Upper lobe of right lung (tissue), 1 donor: ENCODE measurements around the gene HSPA1B. TPM values are rescaled to one million over a fixed set of nuclear protein-coding genes. Genes with fewer than 3 reads are reported as not detected.

Experiments
- ATAC-seq: fragments of 200-7000 bp; cut with Tn5 transposase; one replicate; pipeline ENCODE4 v1.9.1; 2020; ENCODE audit warnings: mild to moderate bottlenecking, moderate library complexity
- DNase-seq: peaks from one replicate; pipeline ENCODE4 v3.0.0-alpha.2; 2020
- H3K27ac ChIP-seq: fragments of 200-600 bp; one replicate; pipeline ENCODE4 v1.8.0; 2022
- H3K27me3 ChIP-seq: fragments of 200-600 bp; one replicate; pipeline ENCODE4 v1.8.0; 2022; ENCODE audit warnings: mild to moderate bottlenecking
- H3K36me3 ChIP-seq: fragments of 200-600 bp; one replicate; pipeline ENCODE4 v1.8.0; 2022
- H3K4me1 ChIP-seq: fragments of 200-600 bp; one replicate; pipeline ENCODE4 v1.8.0; 2022
- H3K4me3 ChIP-seq: fragments of 200-600 bp; one replicate; pipeline ENCODE4 v1.8.0; 2022; ENCODE audit warnings: mild to moderate bottlenecking
- H3K9me3 ChIP-seq: fragments of 200-600 bp; one replicate; pipeline ENCODE4 v1.8.0; 2022
- CTCF ChIP-seq: fragments of 200-600 bp; IDR thresholded peaks from one replicate; pipeline ENCODE4 v1.8.0; 2022; ENCODE audit warnings: antibody characterized with exemption
- intact Hi-C: fragments of 100-400 bp; cut with DNase I; formaldehyde crosslinking; loops from one replicate; pipeline ENCODE4 v1.11.0; 2022
- total RNA-seq: library from RNA; stranded (reverse); fragmentation: NEBNext Ultra II Directional; extraction: Animal tissue kit (Norgen Biotek cat#: 25700); gene quantifications from one replicate; pipeline ENCODE4 v1.2.1, GENCODE V29; 2021
- donor health status: DM: no; HTN: yes; CAD: no; lungs with severe emphysema.

Gene HSPA1B
- total RNA-seq, 1 donor from 2014 or later: 112 TPM

- intact Hi-C loops: no loop called here
- Histone ChIP-seq H3K27me3 (no peaks in the 10 kb centered on the region), H3K9me3 (no peaks in the 10 kb centered on the region), H3K4me3 (peak overlapping the region; percentile 39), H3K36me3 (peaks cover 36% of the 10 kb centered on the region), H3K4me1 (no peaks in the 10 kb centered on the region), H3K27ac (peak overlapping the region; percentile 26)
- peak; percentile 1 for ATAC-seq
- no peak for TF ChIP-seq CTCF
- DNase-seq: peak; percentile 58
Observed at GRCh38 chr6:31878222-31878621, 50.7 kb downstream of the HSPA1B start.

GRCh38 chr6:31878726-31879125 lies 51.2 kb downstream of the HSPA1B start, which contains the start of gene SLC44A4:
TSS of gene SLC44A4 (minus strand) at chr6:31878997. CDS start at chr6:31878980, 17 bp downstream.
- no peak for TF ChIP-seq CTCF

GRCh38 chr6:31879143-31879542 lies 51.6 kb downstream of the HSPA1B start:
- H3K4me1 ChIP-seq: no peaks in the 10 kb centered on the region
- DNase-seq (peak; percentile 48), ATAC-seq (no peak)
- H3K27ac ChIP-seq: peak overlapping the region; percentile 17
- no peaks in the 10 kb centered on the region for H3K27me3 ChIP-seq
- TF ChIP-seq CTCF: no peak
- peaks cover 45% of the 10 kb centered on the region for H3K36me3 ChIP-seq
- peak overlapping the region; percentile 39 for H3K4me3 ChIP-seq
- H3K9me3 ChIP-seq: no peaks in the 10 kb centered on the region
- intact Hi-C loops: no loop called here

More at GRCh38 chr6:31878726-31879125, 51.2 kb downstream of the HSPA1B start, which contains the start of gene SLC44A4:
- peaks cover 41% of the 10 kb centered on the region for H3K36me3 ChIP-seq
- peak within 1 kb of the TSS; percentile 39 for H3K4me3 ChIP-seq
- ATAC-seq (peak; percentile 60), DNase-seq (peak; percentile 69)
- no peaks in the 10 kb centered on the region for H3K4me1 ChIP-seq
- no peaks in the 10 kb centered on the region for H3K27me3 ChIP-seq
- intact Hi-C loops: no loop called here
- H3K27ac ChIP-seq: peak within 1 kb of the TSS; percentile 26
- H3K9me3 ChIP-seq: no peaks in the 10 kb centered on the region

Other genes starting within 250 kb of the HSPA1B start
- 6.2 TPM for gene LTB, start 245.3 kb upstream of the HSPA1B start, total RNA-seq
- gene LST1, start 241.5 kb upstream of the HSPA1B start, total RNA-seq: 68.1 TPM
- gene NCR3, start 234.7 kb upstream of the HSPA1B start, total RNA-seq: 1.8 TPM
- gene AIF1, start 212.5 kb upstream of the HSPA1B start, total RNA-seq: 55.3 TPM
- gene PRRC2A, start 207.0 kb upstream of the HSPA1B start, total RNA-seq: 138 TPM
- 238 TPM for gene BAG6, start 175.1 kb upstream of the HSPA1B start, total RNA-seq
- 2.6 TPM for gene APOM, start 171.8 kb upstream of the HSPA1B start, total RNA-seq
- gene C6orf47, start 167.0 kb upstream of the HSPA1B start, total RNA-seq: 25.6 TPM
- 13.9 TPM for gene GPANK1, start 162.7 kb upstream of the HSPA1B start, total RNA-seq
- gene CSNK2B, start 161.7 kb upstream of the HSPA1B start, total RNA-seq: 114 TPM
- gene LY6G5B, start 157.8 kb upstream of the HSPA1B start, total RNA-seq: 12.6 TPM
- gene LY6G5C, start 146.7 kb upstream of the HSPA1B start, total RNA-seq: 3.4 TPM
- gene ABHD16A, start 124.4 kb upstream of the HSPA1B start, total RNA-seq: 55.8 TPM
- gene LY6G6F, start 120.9 kb upstream of the HSPA1B start, total RNA-seq: not detected
- gene LY6G6D, start 112.4 kb upstream of the HSPA1B start, total RNA-seq: not detected
- not detected for gene LY6G6C, start 106.0 kb upstream of the HSPA1B start, total RNA-seq
- gene MPIG6B, start 104.4 kb upstream of the HSPA1B start, total RNA-seq: 1.1 TPM
- gene DDAH2, start 98.4 kb upstream of the HSPA1B start, total RNA-seq: 71.2 TPM
- gene CLIC1, start 91.2 kb upstream of the HSPA1B start, total RNA-seq: 286 TPM
- gene MSH5, start 87.7 kb upstream of the HSPA1B start, total RNA-seq: 11.2 TPM
- gene SAPCD1, start 65.1 kb upstream of the HSPA1B start, total RNA-seq: 2.6 TPM
- gene VWA7, start 50.4 kb upstream of the HSPA1B start, total RNA-seq: 3.4 TPM
- gene VARS1, start 32.0 kb upstream of the HSPA1B start, total RNA-seq: 53.0 TPM
- gene LSM2, start 20.8 kb upstream of the HSPA1B start, total RNA-seq: 30.8 TPM
- 2.0 TPM for gene HSPA1L, start 12.5 kb upstream of the HSPA1B start, total RNA-seq
- gene HSPA1A, start 12.2 kb upstream of the HSPA1B start, total RNA-seq: 150 TPM
- 81.0 TPM for gene NEU1, start 35.1 kb downstream of the HSPA1B start, total RNA-seq
- 23.1 TPM for gene SLC44A4, start 51.3 kb downstream of the HSPA1B start, total RNA-seq
- gene EHMT2, start 70.0 kb downstream of the HSPA1B start, total RNA-seq: 36.0 TPM
- 3.5 TPM for gene ZBTB12, start 74.3 kb downstream of the HSPA1B start, total RNA-seq
- 282 TPM for gene C2, start 100.0 kb downstream of the HSPA1B start, total RNA-seq
- gene CFB, start 118.4 kb downstream of the HSPA1B start, total RNA-seq: 74.9 TPM
- gene NELFE, start 131.2 kb downstream of the HSPA1B start, total RNA-seq: 43.9 TPM
- 58.8 TPM for gene SKIC2, start 131.4 kb downstream of the HSPA1B start, total RNA-seq
- gene DXO, start 144.4 kb downstream of the HSPA1B start, total RNA-seq: 20.5 TPM
- 200 TPM for gene C4A, start 154.3 kb downstream of the HSPA1B start, total RNA-seq
- gene C4B, start 187.1 kb downstream of the HSPA1B start, total RNA-seq: 166 TPM
- 0.61 TPM for gene CYP21A2, start 210.7 kb downstream of the HSPA1B start, total RNA-seq